SK-N-SH (cell line): ENCODE results near the gene TOR1A. TPM values are rescaled to one million over a fixed set of nuclear protein-coding genes. Genes with fewer than 3 reads are reported as not detected.

Experiments
- CTCF ChIA-PET: fragments of 300-600, 350-600 bp; formaldehyde crosslinking; extraction: SDS; loops from one replicate; lab custom pipeline; 2021; lab: Yijun Ruan, JAX
- POLR2A ChIA-PET: fragments of 350-600 bp; sonication (Branson Sonifier 250); formaldehyde crosslinking; extraction: SDS; loops from one replicate; lab custom pipeline; 2020; ENCODE audit warnings: antibody characterized with exemption, inconsistent platforms; lab: Yijun Ruan, JAX
- DNase-seq: peaks from one replicate; pipeline ENCODE4 v3.0.0; 2012
- H2AFZ ChIP-seq: fragments of 200-600 bp; sonication (generic); 2 replicates; pipeline ENCODE4 v1.8.1; 2016; ENCODE audit warnings: antibody characterized with exemption, mild to moderate bottlenecking, low read depth
- H3F3A ChIP-seq: fragments of 200-600 bp; sonication (generic); replicated peaks from 2 replicates; pipeline ENCODE3; 2016; ENCODE audit warnings: antibody characterized with exemption, mild to moderate bottlenecking; ENCODE audit not compliant: insufficient read depth
- H3K27ac ChIP-seq, 2 experiments: fragments of 200-500 bp in 1 of 2; fragments of 200-600 bp in 1 of 2; sonication (Bioruptor generic) in 1 of 2; sonication (generic), shearing (Covaris generic) in 1 of 2; 2 replicates each; pipeline versions ENCODE4 v1.5.1 to v1.6.1; 2014 to 2016; ENCODE audit warnings: low read depth in 2 of 2, inconsistent platforms in 1 of 2, low read length in 1 of 2, mild to moderate bottlenecking in 1 of 2, mixed read lengths in 1 of 2
- H3K27me3 ChIP-seq: fragments of 200-600 bp; sonication (generic), shearing (Covaris generic); 2 replicates; pipeline ENCODE4 v1.6.1; 2016; ENCODE audit warnings: mixed run types; ENCODE audit not compliant: insufficient read depth
- H3K36me3 ChIP-seq, 2 experiments: fragments of 200-500 bp in 1 of 2; fragments of 200-600 bp in 1 of 2; sonication (Bioruptor generic) in 1 of 2; sonication (generic) in 1 of 2; replicated peaks in 1 of 2; 2 replicates each; pipeline versions ENCODE3 to v1.5.1; 2014 to 2016; ENCODE audit warnings: low read length in 1 of 2, mild to moderate bottlenecking in 1 of 2; ENCODE audit not compliant: insufficient read depth in 2 of 2, control insufficient read depth in 1 of 2
- H3K4me1 ChIP-seq, 2 experiments: fragments of 200-500 bp in 1 of 2; fragments of 200-600 bp in 1 of 2; sonication (Bioruptor generic) in 1 of 2; sonication (generic), shearing (Covaris generic) in 1 of 2; 2 replicates each; pipeline versions ENCODE4 v1.5.1 to v1.6.1; 2014 to 2016; ENCODE audit warnings: low read depth in 1 of 2, low read length in 1 of 2, mixed run types in 1 of 2; ENCODE audit not compliant: insufficient read depth in 2 of 2, control insufficient read depth in 1 of 2
- H3K4me2 ChIP-seq: fragments of 200-600 bp; sonication (generic), shearing (Covaris generic); 2 replicates; pipeline ENCODE4 v1.6.1; 2017; ENCODE audit warnings: mixed run types
- H3K4me3 ChIP-seq, 2 experiments: fragments of 200-500 bp in 1 of 2; fragments of 200-600 bp in 1 of 2; sonication (Bioruptor generic) in 1 of 2; sonication (generic), shearing (Covaris generic) in 1 of 2; 2 replicates each; pipeline versions ENCODE4 v1.5.1 to v1.8.1; 2014 to 2016; ENCODE audit warnings: low read depth in 2 of 2, inconsistent platforms in 1 of 2, low read length in 1 of 2, mild to moderate bottlenecking in 1 of 2, mixed read lengths in 1 of 2, moderate library complexity in 1 of 2
- H3K79me2 ChIP-seq: fragments of 200-600 bp; sonication (generic); 2 replicates; pipeline ENCODE4 v1.8.1; 2017; ENCODE audit warnings: mild to moderate bottlenecking; ENCODE audit not compliant: insufficient read depth
- H3K9ac ChIP-seq: fragments of 200-600 bp; sonication (generic); 2 replicates; pipeline ENCODE4 v1.6.1; 2017; ENCODE audit warnings: mixed run types
- H3K9me2 ChIP-seq: fragments of 200-600 bp; sonication (generic); 2 replicates; pipeline ENCODE4 v1.6.1; 2017; ENCODE audit warnings: mixed run types
- H3K9me3 ChIP-seq: fragments of 200-600 bp; sonication (generic); 2 replicates; pipeline ENCODE4 v1.6.1; 2017; ENCODE audit warnings: mixed run types, mild to moderate bottlenecking, moderate library complexity
- H4K20me1 ChIP-seq: fragments of 200-600 bp; sonication (generic); 2 replicates; pipeline ENCODE4 v1.6.1; 2017; ENCODE audit warnings: mild to moderate bottlenecking, mixed run types; ENCODE audit not compliant: insufficient read depth
- CHD2 ChIP-seq: fragments of 150-350 bp; IDR thresholded peaks from 2 replicates; pipeline ENCODE4 v1.6.1; 2018; ENCODE audit warnings: low read length; ENCODE audit not compliant: partially characterized antibody
- EP300 ChIP-seq, 2 experiments: IDR thresholded peaks; 2 replicates each; pipeline versions ENCODE4 v1.4.0 to v1.6.1; 2012; ENCODE audit warnings: borderline replicate concordance in 1 of 2, low read depth in 1 of 2, low read length in 1 of 2
- EZH2phosphoT487 ChIP-seq: fragments of 200-600 bp; sonication (generic); IDR thresholded peaks from 2 replicates; pipeline ENCODE4 v1.6.1; 2017; ENCODE audit warnings: low read depth, mixed run types, mild to moderate bottlenecking, antibody characterized with exemption, moderate library complexity, borderline replicate concordance
- GATA2 ChIP-seq: sonication (generic); formaldehyde crosslinking; IDR thresholded peaks from 2 replicates; pipeline ENCODE4 v1.5.0; 2020; ENCODE audit warnings: mild to moderate bottlenecking, missing genetic modification reagents
- JUND ChIP-seq: IDR thresholded peaks from 2 replicates; pipeline ENCODE4 v1.4.0; 2012
- MEF2A ChIP-seq: IDR thresholded peaks from 2 replicates; pipeline ENCODE4 v1.4.0; 2012; ENCODE audit warnings: low read depth, borderline replicate concordance
- MXI1 ChIP-seq: IDR thresholded peaks from 2 replicates; pipeline ENCODE4 v1.6.1; 2012; ENCODE audit warnings: mild to moderate bottlenecking, low read depth, low read length, improper control_type of control experiment
- NFIC ChIP-seq: IDR thresholded peaks from 2 replicates; pipeline ENCODE4 v1.4.0; 2012; ENCODE audit warnings: borderline replicate concordance
- POLR2AphosphoS5 ChIP-seq: IDR thresholded peaks from 2 replicates; pipeline ENCODE4 v1.6.1; 2012; ENCODE audit warnings: low read depth, low read length
- RAD21 ChIP-seq: IDR thresholded peaks from 2 replicates; pipeline ENCODE4 v1.6.1; 2012; ENCODE audit warnings: mild to moderate bottlenecking, low read length
- RCOR1 ChIP-seq: fragments of 150-350 bp; IDR thresholded peaks from 2 replicates; pipeline ENCODE4 v1.6.1; 2017; ENCODE audit warnings: antibody characterized with exemption, low read length
- SMC3 ChIP-seq: IDR thresholded peaks from 2 replicates; pipeline ENCODE4 v1.6.1; 2012; ENCODE audit warnings: low read depth, low read length, improper control_type of control experiment
- TEAD4 ChIP-seq: IDR thresholded peaks from 2 replicates; pipeline ENCODE4 v1.4.0; 2012; ENCODE audit warnings: mild to moderate bottlenecking, borderline replicate concordance; ENCODE audit not compliant: insufficient read depth
- WGBS: methylation state at CpG from one replicate; pipeline ENCODE4 v1.1.6; 2017; ENCODE audit warnings: low lambda C conversion rate; 5-methylcytosine and 5-hydroxymethylcytosine counted together
- polyA plus RNA-seq, 3 experiments: library from polyadenylated mRNA; depleted of rRNA; stranded (reverse); fragments of >200 nt; gene quantifications; 2 replicates each; pipeline ENCODE4 v1.2.3, GENCODE V29; 2012
- TF ChIP-seq, protein P1 (sequence below): fragments of 200-600 bp; sonication (generic); IDR thresholded peaks from 2 replicates; pipeline ENCODE4 v1.6.1; 2017; ENCODE audit warnings: antibody characterized with exemption, mild to moderate bottlenecking, moderate library complexity
- TF ChIP-seq, protein P2 (sequence below): IDR thresholded peaks from 2 replicates; pipeline ENCODE4 v1.6.1; 2012; ENCODE audit warnings: mild to moderate bottlenecking, low read depth, low read length, moderate library complexity
- TF ChIP-seq, protein P3 (sequence below): fragments of 150-350 bp; IDR thresholded peaks from 2 replicates; pipeline ENCODE4 v1.6.1; 2017; ENCODE audit warnings: antibody characterized with exemption, low read length, low read depth, borderline replicate concordance

The TOR1A gene
- polyA plus RNA-seq, 1 of the 3 experiments (the other 2 are of a cell fraction): 85.3 TPM

DNA sequence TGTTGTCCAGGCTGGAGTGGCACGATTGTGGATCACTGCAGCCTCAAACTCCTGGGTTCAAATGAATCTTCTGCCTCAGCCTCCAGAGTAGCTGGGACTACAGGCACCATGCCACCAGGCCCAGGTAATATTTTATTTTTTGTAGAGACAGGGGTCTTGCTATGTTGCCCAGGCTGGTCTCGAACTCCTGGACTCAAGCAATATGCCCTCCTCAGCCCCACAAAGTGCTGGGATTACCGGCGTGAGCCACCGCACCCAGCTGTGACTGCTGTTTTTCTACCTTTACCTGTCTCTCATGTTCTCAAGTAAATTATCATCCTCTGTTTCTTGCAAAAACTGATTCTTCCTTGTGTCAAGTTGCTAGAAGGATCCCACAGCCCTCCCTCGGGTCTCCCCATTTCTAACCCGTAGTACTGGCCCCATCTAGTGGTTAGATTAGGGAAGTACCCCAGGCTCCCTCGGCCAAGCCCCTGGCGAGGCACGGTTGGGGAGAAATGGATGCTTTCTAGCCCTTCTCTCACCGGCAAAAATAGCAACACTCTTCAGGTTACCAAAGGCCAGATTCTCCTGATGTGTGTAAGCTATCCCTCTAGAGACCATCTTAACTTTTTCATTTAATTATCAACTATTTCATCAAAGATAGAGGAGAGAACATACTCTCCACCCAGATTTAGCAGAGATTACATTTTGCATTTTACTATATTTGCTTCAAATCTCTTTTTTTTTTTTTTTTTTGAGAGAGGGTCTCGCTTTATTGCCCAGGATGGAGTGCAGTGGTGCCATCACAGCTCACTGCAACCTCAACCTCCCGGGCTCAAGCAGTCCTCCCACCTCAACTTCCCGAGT, 40.2 kb downstream of the TOR1A start:
- CTCF ChIA-PET: interaction anchor here (0.6 to 19.6 kb wide), 31 partner anchors 8 to 645 kb away, joined by 3 to 356 read pairs (median 5); partner anchors contain the start of genes ASB6, C9orf50 and TOR1B
- H3K4me2 ChIP-seq: no peak overlapping the region
- no peaks in the 10 kb centered on the region for H3K79me2 ChIP-seq
- DNase-seq: peak; percentile 91
- H3K4me3 ChIP-seq: no peak overlapping the region
- POLR2A ChIA-PET: interaction anchor here (0.6 kb wide), 2 partner anchors 145 to 179 kb away, joined by 4 read pairs; no protein-coding TSS in a partner anchor
- H3K9me2 ChIP-seq: no peaks in the 10 kb centered on the region
- no peak overlapping the region for H2AFZ ChIP-seq
- no peaks in the 10 kb centered on the region for H3K36me3 ChIP-seq
- H3K27ac ChIP-seq: no peak overlapping the region
- no peaks in the 10 kb centered on the region; the same call in 1 of the 2 replicates for H3K27me3 ChIP-seq
- H3K4me1 ChIP-seq: no peaks in the 10 kb centered on the region
- H3K9ac ChIP-seq: no peak overlapping the region
- H3K9me3 ChIP-seq: no peaks in the 10 kb centered on the region
- TF ChIP-seq TEAD4: no peak
- TF ChIP-seq MEF2A: no peak
- no peak for TF ChIP-seq CHD2
- TF ChIP-seq POLR2AphosphoS5: no peak
- TF ChIP-seq SMC3: peak; percentile 97
- TF ChIP-seq, protein P1, sequence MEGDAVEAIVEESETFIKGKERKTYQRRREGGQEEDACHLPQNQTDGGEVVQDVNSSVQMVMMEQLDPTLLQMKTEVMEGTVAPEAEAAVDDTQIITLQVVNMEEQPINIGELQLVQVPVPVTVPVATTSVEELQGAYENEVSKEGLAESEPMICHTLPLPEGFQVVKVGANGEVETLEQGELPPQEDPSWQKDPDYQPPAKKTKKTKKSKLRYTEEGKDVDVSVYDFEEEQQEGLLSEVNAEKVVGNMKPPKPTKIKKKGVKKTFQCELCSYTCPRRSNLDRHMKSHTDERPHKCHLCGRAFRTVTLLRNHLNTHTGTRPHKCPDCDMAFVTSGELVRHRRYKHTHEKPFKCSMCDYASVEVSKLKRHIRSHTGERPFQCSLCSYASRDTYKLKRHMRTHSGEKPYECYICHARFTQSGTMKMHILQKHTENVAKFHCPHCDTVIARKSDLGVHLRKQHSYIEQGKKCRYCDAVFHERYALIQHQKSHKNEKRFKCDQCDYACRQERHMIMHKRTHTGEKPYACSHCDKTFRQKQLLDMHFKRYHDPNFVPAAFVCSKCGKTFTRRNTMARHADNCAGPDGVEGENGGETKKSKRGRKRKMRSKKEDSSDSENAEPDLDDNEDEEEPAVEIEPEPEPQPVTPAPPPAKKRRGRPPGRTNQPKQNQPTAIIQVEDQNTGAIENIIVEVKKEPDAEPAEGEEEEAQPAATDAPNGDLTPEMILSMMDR: peak; percentile 93
- TF ChIP-seq NFIC: no peak
- TF ChIP-seq RCOR1: no peak
- TF ChIP-seq EP300 (IDR thresholded peaks at IDR 0.05; ENCODE audit: borderline replicate concordance in 1 of 2, low read depth in 1 of 2, low read length in 1 of 2): no peak
- TF ChIP-seq RAD21: peak; percentile 99
- H4K20me1 ChIP-seq: no peaks in the 10 kb centered on the region
- no peaks in the 10 kb centered on the region for H3F3A ChIP-seq
- WGBS: 30% methylated on average over 14 of the region's 14 CpGs

DNA sequence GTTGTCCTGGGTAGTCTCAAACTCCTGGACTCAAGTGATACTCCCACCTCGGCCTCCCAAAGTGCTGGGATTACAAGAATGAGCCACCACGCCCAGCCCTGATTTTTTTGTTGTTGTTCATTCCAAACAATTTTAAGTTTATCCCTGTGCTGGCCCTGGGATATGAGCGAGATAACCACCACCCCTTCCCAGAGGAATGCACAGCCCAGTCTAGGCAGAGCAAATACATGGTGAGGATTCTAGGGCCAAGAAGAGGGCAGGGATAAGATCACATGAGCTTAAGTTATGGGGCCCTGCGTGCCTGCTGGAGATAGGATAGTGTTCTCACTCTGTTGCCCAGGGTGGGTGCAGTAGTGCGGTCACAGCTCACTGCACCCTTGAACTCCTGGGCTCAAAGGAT, 42.0 kb downstream of the TOR1A start:
- Histone ChIP-seq H3K79me2 (no peaks in the 10 kb centered on the region), H3K9ac (no peak overlapping the region), H3K9me2 (no peaks in the 10 kb centered on the region), H3K4me1 (0 out of 4 replicates have a peak, but pooled peaks cover 0 to 6% of the 10 kb centered on the region in 2 experiments), H2AFZ (no peak overlapping the region), H3F3A (no peaks in the 10 kb centered on the region), H3K27me3 (no peaks in the 10 kb centered on the region), H3K4me2 (no peak overlapping the region), H4K20me1 (no peaks in the 10 kb centered on the region), H3K27ac (no peak overlapping the region), H3K36me3 (no peaks in the 10 kb centered on the region), H3K4me3 (no peak overlapping the region), H3K9me3 (no peaks in the 10 kb centered on the region)
- POLR2A ChIA-PET: interaction anchor here (1.4 kb wide), 1 partner anchor 44 kb away, joined by 4 read pairs; no protein-coding TSS in a partner anchor
- CTCF ChIA-PET: interaction anchor here (0.6 to 19.6 kb wide), 11 partner anchors 8 to 140 kb away, joined by 3 to 356 read pairs (median 7); partner anchors contain the start of gene ASB6
- 78% methylated on average over 5 of the region's 5 CpGs for WGBS
- DNase-seq: no peak
- TF ChIP-seq GATA2 (no peak), CHD2 (no peak), MXI1 (no peak), JUND (no peak), EZH2phosphoT487 (no peak)
- TF ChIP-seq, protein P2, sequence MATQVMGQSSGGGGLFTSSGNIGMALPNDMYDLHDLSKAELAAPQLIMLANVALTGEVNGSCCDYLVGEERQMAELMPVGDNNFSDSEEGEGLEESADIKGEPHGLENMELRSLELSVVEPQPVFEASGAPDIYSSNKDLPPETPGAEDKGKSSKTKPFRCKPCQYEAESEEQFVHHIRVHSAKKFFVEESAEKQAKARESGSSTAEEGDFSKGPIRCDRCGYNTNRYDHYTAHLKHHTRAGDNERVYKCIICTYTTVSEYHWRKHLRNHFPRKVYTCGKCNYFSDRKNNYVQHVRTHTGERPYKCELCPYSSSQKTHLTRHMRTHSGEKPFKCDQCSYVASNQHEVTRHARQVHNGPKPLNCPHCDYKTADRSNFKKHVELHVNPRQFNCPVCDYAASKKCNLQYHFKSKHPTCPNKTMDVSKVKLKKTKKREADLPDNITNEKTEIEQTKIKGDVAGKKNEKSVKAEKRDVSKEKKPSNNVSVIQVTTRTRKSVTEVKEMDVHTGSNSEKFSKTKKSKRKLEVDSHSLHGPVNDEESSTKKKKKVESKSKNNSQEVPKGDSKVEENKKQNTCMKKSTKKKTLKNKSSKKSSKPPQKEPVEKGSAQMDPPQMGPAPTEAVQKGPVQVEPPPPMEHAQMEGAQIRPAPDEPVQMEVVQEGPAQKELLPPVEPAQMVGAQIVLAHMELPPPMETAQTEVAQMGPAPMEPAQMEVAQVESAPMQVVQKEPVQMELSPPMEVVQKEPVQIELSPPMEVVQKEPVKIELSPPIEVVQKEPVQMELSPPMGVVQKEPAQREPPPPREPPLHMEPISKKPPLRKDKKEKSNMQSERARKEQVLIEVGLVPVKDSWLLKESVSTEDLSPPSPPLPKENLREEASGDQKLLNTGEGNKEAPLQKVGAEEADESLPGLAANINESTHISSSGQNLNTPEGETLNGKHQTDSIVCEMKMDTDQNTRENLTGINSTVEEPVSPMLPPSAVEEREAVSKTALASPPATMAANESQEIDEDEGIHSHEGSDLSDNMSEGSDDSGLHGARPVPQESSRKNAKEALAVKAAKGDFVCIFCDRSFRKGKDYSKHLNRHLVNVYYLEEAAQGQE: no peak
- TF ChIP-seq, protein P3, sequence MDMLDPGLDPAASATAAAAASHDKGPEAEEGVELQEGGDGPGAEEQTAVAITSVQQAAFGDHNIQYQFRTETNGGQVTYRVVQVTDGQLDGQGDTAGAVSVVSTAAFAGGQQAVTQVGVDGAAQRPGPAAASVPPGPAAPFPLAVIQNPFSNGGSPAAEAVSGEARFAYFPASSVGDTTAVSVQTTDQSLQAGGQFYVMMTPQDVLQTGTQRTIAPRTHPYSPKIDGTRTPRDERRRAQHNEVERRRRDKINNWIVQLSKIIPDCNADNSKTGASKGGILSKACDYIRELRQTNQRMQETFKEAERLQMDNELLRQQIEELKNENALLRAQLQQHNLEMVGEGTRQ: no peak
- TF ChIP-seq, protein P1: no peak
